Stimulated activated CD8-positive, alpha-beta memory T cell treated with anti-CD3 and anti-CD28 coated beads, Interleukin-4, amount 100 ng/mL, for 1 hour (primary cell): ENCODE data around the gene C2orf76.

ENCODE experiments used
- DNase-seq, 2 donors: peaks; one replicate each; pipeline ENCODE4 v3.0.0-alpha.2; 2020; ENCODE audit warnings: low read depth in 2 of 2, low spot score in 1 of 2

C2orf76 gene

DNA sequence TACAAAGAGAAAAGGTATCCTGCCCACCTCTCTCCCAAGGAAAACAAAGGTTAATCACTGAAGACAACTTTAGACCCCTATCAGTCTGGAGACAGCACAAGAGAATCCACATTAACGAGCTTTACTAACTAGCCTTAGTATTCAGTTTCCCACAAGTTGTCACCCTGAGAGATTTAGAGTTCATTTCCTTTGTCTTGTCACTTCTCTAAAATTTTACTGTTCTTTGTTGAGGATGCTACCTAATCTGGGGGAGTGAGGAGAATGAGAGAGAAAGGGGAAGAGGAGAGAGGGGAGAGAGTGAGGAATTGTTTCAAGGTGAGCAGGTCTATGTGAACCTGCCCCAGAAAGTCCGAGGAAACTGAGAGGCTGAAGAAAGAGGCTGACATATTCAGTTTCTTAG, 28.4 kb downstream of the C2orf76 start:
- no peak for DNase-seq

DNA sequence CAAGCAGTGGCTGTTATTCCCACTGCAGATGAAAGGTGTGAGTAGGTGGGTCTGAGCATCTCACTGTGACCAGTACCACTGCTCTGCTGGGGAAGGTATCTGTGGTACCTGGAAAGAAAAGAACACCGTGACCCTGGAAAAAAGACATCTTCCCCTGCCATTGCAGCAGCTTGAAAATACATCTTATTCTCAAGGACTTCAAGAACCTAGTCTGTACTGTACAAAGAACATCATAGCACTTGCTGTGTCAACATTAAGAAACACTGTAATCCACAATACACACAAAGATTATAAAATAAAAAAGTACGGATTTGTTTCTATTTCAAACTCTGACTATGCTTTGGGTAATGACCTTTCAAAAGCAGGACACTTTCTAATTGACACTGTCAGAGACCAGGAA, 28.9 kb downstream of the C2orf76 start:
- no peak for DNase-seq

DNA sequence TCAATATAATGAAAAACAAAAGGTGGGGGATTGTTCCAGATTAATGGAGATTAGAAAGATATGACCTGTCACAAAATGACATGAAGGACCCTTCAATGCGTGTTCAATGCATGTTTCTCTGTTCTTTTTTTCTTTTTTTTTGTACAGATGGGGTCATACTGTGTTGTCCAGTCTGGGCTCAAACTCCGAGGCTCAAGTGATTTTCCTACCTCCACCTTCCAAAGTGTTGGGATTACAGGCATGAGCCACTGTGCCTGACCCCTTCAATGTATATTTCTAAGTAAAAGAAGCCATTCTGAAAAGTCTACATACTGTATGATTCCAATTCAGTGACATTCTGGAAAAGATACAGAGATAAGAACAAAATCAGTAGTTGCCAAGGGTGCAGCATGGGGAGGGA, 32.8 kb downstream of the C2orf76 start:
- no peak for DNase-seq

DNA sequence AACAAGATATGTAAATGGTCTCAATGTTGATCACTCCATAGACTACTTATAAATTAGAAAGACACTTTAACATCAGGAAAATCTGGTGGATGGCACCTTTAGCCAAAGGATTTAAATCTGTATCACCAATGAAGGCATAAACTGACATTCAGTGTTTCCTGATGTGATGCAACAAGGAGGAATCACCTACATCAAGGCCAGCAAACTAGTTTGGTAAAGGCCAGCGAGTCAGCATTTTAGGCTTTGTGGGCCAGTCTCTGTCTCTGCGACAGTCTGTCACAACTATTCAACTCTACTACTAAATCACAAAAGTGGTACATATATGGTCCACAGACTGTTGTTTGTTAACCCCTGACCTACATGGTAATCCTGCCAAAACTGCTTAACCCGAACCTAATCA, 33.3 kb downstream of the C2orf76 start:
- no peak for DNase-seq

DNA sequence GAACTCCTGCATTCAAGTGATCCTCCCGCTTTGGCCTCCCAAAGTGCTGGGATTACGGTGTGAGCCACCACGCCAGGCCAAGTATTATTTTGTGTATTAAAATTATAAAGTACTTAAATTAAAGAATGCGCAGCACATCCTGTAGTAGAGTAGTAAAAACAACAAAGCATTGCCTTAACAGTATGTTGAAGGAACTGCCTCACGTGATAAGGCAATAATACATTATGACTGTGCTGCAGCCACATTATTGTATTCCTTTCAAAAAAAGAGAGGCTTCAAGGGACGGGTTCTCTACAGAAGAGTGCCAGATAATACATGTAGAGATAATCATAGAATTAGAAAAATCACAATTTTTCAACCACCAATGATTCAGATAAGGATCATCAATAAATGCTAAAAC, 33.7 kb downstream of the C2orf76 start:
- DNase-seq = no peak

DNA sequence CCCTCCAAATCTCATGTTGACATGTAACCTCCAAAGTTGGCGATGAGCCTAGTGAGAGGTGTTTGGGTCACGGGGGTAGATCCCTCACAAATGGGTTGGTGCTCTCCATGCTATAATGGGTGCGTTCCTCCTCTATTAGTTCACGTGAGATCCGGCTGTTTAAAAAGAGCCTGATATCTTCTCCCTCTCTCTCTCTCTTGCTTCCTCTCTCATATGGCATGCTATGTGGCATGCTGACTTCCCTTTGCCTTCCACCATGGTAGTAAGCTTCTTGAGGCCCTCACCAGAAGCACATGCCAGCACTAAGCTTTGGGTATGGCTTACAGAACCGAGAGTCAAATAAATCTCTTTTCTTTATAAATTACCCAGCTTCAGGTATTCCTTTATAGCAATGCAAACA, 39.2 kb downstream of the C2orf76 start:
- no peak for DNase-seq

DNA sequence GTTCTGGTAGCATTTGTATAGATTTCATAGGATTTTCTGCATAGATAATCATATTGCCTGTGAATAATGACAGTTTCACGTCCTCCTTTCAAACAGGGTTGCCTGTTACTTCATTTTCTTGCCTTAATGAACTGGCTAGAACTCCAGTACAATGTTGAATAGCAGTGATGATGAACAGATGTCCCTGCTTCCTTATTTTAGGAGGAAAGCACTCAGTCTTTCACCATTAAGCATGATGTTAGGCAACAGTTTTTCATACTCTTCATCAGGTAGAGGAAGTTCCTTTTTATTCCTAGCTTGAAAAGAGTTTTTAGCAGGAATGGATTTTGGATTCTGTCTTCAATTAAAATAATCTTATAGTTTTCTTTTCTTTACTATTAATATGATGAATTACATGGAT, 39.7 kb downstream of the C2orf76 start:
- no peak for DNase-seq

DNA sequence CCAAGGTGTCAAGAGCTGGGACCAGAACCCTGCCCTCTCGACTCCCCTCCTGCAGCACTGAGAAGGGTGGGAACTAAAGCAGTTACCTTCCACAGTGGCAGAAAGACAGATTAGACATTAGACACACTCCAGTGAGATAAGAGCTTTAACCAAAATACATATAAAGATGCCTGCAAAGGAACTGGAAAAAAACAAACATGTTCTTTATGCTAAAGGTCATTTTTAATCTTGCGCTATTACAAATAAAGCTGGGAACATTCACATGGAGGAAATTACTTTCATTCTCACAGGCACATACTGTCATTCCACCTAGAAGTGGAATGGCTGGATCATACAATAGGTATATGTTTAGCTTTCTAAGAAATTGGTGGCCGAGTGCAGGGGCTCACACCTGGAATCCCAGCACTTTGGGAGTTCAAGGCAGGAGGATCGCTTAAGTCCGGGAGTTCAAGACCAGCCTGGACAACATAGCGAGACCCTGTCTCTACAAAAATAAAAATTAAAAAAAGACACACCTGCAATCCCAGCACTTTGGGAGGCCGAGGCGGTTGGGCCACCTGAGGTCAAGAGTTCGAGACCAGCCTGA, 41.9 kb downstream of the C2orf76 start:
- no peak for DNase-seq

DNA sequence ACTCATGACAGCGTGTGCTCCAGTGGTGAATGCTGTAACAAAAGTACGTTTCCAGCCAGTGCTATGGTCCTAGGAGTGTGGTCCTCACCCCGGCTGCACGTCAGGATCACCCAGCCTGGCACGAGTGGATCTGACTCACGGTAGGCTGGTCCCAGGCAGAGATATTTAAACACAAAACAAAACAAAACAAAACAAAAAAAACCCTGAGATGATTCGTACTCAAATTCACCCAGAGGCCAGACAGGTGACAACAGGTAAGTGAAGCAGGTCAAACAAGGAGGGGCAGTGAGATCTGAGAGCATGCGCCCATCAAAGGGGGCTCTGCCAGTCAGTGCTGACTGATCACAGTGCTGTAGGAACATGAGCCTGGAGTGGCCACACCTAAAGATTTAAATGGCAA, 43.2 kb downstream of the C2orf76 start:
- DNase-seq = no peak

DNA sequence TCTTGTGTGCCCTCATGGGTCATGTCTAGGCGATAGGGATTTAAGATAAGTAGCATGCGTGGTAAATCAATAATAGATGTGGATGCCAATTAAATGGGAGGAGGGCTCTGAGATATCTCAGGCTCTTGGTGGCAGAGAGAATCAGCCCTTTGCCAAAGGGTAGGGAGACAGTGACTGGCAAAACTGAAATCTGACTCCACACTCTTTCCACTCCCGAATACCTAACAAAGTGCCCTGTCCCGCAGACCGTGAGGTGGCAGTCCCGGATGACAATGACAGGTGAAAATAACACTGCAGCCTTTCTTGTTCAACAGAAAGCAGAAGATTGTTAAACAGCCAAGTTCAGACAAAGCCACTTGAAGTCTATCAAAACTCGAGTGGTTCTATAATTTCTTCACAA, 47.0 kb downstream of the C2orf76 start:
- no peak for DNase-seq

DNA sequence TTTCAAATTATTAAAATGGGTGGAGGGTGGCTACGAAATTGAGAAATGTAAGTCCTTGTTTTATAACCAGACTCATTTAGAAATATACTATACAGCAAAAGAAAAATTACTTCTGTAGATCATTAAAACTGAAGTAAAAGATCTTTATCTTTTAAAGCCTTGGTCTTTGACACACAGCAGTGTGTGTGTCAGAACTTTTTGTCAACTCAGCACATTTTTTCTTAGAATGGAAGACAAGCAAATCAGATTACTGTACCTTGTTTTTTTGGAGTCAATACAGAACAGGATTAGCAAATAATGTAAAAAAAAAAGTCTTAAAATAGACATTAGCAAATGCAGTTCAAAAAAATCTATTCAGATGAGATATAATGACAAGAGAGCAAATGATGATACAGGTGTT, 49.1 kb downstream of the C2orf76 start:
- no peak for DNase-seq

DNA sequence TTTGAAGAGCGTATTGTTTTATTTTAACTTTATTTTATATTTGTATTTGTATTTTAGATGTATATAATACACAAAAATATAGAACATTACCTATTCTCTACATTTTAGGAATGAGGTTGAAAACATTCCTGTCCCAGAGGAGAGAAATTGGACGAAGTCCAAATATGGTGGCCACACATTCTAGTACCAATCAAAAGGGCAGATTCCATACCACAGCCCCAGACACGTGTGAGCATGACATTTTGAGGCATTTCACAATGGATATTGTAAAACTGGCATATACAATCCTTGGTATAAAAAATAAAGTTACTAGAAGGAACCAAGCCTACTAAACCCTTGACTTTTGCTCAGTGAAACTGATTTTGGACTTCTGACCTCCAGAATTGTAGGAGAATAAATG, 50.6 kb downstream of the C2orf76 start:
- DNase-seq = no peak

DNA sequence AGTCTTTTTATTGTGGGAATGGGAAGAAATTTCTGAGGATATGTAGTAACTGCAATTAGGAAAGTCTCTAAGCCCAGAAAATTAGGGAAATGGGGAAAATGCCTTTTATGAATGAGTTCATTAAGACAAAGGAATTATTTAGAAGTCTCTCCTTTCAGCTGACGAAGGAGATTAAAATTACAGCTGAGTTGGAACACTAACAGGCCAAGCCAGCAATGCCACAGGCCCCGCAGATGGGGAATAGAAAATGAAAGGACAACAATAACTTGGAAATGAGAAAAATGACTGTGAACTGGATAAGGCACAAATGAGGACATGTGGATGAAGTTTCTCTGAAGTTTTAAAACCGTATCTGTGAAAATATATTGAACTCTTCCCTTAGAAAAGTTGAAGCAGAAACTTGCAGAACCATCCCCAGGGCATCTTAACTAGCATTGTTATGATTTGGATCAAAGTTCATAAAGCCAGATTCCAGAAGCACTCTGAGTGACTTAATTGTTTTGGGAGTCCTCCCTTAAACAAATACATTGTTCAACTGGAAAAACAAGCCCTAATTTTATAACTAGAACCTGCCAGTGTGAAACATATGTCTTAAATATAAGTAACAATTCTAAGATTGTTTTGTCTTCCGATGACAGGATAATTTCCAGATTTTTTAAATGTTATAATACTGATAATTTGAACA, 51.3 kb downstream of the C2orf76 start:
- DNase-seq = no peak

DNA sequence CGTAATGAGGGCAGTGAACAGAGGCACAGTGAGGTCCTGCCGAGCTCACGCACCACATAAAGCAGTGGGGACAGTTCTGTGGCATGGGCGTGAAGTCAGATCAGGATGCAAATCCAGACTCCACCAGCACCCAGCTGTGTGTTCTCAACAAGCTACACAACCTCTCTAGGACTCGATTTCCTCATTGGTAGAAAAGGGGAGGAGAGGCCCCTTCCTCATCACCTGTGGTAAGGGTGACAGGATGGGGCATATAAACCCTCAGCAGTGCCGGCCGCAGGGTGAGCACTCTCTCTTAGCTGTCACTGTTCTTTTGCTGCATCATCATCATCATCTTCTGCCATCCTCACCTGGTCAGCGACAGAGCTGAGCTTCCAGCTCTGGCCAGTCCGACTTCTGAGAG, 54.8 kb downstream of the C2orf76 start:
- no peak for DNase-seq

DNA sequence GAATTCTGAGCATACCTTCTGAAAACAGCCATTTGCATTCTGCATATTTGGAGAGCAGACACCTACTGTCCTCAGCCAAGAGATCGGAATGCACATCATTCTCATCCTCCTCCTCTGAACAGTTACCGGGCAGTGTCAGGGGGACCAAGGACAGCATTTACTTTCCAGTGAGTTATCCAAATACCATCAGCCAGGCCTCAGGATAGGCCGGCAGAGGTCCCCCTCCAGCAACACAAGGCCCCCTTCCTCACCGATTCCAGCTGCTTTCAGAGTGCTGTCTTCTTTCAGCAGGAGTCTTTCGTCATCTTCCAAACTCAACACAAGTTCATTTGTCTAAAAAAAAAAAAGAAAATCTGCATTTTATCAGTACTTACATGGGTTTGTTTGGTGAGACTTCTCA, 55.3 kb downstream of the C2orf76 start:
- no peak for DNase-seq

DNA sequence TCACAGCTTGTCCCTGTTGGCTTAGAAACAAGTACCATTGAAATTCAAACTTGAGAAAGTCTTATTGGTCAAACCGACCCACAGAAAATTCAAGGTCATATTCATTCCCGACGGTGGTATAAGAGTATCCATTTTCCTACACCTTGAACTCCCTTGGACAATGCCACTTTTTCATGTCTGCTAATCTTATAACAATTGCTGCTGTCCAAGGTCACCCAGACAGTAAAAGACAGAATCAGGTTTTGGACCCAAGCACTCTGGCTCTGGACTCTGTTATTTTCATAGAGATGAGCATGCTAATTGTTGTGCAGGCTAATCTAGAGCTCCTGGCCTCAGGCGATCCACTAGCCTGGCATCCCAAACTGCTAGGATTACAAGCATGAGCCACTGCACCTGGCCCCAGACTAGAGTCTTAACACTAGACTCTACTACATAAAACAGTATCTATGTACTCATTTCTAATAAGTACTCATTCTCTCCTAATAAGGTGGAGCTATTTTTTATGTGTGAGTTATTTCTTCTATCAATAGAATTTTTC, 57.8 kb downstream of the C2orf76 start:
- no peak for DNase-seq

DNA sequence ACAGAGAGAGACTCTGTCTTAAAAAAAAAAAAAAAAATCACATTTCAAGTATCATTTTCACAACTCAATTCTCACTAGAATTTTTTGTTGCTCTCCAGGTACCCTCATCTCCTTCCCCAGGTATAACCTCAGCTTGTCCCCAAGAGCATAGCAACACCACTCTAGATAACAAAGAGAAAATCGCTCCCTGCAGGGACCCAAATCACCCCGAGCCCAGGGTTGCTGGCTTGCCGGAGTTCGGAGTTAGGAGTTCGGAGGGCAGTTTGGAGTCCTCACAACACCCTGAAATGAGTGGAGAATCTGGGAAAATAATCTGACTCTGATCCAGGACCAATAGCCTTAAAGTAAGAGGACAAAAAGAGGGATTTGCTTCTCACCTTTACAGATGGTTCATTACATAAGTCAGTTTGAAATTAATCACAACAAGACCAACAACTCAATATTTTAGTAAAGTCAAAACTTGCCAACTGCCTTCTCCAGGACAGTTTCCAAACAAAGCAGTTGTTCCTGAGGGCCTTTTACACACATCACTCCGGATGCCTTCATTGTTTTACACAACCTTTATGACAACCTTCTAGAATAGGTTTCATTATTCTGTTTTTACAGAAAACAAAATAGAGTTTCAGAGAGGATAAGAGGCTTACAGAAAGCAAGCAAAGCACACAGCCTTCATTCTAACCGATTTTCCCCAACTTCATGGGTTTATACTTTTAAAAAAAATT, 59.1 kb downstream of the C2orf76 start:
- no peak for DNase-seq

DNA sequence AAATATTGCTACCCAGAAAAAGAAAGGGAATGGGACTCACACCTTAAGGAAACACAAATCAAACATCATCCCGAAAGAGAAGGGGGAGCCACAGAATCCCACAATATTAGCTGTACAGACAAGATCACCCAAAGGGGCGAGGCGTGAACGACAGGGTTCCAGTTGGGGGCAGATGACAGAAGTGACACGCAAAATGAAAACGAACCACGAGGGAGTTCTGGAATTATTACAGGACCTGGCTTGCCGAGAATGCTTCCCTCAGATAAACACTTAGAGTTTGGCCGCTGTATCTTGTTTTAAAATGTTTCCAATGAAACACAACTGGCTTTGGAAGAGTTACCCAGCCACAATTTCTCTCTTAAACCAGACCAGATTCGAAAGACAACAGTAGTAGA, 60.4 kb downstream of the C2orf76 start:
- no peak for DNase-seq

DNA sequence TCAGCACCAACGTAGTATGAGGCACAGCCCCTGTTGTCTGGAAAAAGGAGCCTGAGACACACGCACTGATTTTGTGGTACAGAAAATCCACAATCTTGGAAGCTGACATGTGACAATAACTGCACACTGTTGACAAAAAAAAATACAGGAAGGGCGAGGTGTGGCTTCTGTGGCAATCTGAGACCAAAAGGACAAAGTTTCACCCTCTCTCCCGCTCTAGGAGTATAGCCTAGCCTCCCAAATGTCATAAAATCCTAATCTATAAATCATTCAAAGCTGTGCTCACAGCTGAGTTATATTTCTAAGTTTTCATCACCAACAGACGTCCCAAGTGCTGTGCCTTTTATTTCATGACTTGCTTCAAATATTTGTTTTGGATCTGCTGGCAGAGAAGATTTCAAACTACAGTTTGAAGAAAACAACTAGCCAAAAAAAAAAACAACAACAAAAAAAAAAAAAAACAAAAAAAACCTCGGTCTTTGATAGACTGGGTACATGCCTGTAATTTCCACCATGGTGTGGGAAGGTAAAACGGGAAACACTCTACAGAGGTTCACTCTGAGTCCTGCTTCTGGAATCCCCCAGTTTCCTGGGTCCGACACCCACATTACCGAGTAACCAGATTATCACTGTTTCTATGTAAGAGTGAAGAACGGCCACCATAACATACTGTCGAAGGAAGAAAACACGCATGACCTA, 61.0 kb downstream of the C2orf76 start:
- DNase-seq = no peak

DNA sequence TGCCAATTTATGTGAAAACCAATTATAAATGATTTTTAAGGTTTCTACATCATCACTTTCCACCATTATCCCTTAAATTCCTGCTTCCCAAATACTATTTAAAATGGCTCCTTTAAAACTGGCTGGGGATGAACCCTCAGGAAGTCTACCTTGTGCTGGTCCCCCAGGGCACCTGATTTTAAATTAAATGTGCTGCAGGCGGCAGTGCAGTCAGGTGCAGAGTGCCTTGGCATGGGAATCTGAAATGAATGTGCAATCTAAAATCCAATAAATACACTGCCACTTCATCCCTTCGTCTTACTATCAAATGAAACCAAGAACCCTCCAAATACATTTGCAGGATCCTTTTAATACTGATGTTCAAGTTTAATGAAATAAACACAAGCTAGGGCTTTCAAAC, 61.8 kb downstream of the C2orf76 start:
- DNase-seq = no peak

DNA sequence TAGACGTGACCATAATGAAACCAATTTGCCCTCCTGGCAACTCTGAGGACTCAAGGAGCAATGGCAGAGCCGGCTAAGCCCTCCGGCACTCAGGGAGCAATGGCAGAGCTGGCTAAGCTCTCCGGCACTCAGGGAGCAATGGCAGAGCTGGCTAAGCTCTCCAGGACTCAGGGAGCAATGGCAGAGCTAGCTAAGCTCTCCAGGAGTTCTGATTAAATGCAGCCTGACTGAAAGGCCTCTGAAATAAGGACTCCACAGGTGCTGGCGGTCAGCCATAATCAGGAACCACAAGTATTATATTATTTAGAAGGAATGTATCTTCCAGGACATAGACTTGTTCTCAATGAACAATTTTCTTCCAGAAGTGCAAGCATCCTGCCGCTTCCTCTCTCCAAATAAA, 65.2 kb downstream of the C2orf76 start:
- DNase-seq = no peak
